NCI-H146 (cell line): ENCODE measurements around the gene UBE2S.
"Not testable (repeated sequence)": the region's sequence is repeated elsewhere in the genome, so short reads cannot be mapped to it uniquely, and the experiment has no call there.

Source experiments
- DNase-seq: peaks from one replicate; lab custom pipeline; 2025; lab: John Stamatoyannopoulos, UW

The UBE2S gene

DNA sequence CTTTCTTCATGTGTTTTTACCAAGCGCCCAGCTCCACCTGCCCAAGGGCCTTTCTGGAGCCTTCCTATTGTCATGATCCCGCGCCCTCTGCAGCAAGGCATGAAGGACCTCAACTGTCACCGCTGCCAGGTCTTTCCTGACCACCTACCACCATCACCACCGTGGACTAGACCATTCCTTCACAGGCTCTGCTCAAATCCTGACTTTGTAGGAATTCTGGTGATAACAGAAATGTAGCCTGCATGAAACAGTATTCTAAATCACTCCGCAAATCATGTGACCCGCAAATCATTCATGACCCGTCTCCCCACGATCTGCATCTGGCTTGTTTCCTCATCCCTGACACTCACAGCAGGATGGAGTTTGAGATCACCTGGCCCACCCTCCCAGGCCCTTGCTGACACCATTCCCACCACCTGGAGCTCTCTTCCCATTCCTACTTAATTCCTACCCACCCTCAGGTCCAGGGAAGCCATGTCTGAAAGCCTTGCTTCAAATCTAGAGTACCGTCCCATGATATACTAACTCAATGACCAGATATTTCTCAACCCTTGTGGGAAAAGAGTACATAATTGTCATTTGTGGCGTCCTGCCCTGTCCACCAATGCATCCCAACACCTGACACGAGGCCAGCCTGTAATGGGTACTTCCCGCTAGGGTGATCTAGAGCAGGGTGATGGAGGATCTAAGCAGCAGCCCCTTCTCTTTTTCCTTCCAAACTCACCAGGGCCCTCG lies 1.3 kb downstream of the UBE2S start:
- DNase-seq, result no peak

DNA sequence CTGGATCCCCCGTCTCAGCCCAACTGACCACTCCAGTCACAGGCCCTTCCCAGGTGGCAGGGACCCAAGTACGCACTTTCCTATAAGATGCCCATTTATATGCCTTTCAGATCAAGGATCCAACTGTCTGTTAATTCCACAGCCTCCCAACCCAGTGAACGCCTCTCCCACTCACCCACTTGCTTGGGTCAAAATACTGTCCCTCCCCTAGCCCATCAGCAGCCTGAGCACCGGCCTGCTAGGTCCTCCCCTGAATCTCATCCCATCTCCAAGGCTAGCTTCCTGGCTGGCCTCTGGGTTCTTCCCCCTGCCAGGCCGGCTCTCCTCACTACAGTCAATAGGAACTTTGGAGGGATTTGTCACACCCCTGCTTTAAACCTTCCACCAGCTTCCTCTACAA lies 1.9 kb downstream of the UBE2S start:
- DNase-seq, result no peak

DNA sequence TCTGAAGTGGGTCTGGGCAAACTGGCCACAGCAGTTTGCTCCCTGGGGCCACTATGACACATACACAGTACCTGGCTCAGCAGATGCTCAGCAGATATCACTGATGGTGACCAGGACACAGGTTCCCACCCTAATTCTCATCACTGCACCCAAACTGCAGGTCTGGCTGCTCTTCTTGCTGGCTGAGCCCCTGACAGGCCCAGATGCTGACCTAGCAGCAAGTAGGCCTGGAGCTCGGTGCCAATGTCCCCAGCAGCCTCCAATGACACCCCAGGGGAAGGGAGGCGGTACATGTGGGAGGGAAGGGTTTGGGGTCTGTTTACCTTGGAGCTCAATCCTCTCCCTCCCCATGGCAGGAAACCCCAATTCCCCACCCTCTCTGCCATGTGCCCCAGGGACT lies 5.1 kb downstream of the UBE2S start:
- DNase-seq, result no peak

DNA sequence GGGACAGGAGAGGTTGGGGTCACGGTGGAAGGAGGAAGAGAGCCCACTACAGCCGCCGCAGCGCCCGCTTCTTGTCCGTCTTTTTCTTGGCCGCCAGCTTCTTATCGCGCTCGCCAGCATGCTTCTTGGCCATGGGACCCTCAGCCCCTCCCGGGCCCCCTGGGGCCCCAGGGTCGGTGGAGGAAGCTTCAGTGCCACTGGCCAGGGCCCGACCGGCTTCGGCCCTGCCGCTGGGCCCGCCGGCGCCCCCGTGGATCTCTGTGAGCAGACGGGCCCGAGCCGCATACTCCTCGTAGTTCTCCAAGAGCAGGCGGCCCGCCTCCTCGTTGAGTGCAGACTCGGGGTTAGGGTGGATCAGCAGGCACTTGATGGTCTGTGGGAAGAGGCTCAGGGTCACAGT lies 6.2 kb downstream of the UBE2S start:
- DNase-seq, result not testable (repeated sequence)

DNA sequence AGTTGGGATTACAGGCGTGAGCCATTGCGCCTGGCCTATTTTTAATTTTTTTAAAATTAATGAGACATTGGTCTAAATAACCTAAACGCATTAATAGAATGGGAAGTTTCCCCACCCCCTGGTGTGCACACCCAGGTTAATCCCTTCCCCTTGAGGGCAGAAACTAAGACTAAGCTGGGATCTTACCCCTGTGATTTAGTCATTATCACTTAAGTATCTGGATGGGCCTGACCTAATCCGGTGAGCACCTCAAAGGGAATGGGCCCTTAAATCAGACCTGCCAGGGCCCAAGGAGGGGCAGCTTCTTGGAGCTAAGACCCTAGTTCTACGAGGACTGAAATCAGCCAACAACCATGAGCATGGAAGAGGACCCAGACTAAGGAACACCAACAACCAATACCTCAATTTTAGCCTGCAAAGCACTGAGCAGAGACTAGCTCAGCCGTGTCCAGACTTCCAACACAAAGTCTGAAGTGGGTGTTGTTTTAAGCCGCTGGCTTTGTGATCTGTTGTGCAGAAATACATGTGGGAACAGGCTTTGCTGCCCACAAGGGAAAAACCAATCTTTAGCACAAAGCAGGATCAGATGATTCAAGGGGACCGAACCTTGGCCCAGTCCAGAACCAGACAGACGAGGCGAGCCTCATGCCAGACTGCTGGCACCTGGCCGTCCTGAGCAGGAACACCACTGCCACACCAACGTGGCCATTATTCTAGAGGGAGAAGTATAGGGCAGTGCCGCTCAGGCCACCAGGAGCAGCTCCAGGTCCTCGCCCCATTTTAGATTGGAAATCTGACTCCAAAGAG lies 7.1 kb downstream of the UBE2S start:
- no peak for DNase-seq

DNA sequence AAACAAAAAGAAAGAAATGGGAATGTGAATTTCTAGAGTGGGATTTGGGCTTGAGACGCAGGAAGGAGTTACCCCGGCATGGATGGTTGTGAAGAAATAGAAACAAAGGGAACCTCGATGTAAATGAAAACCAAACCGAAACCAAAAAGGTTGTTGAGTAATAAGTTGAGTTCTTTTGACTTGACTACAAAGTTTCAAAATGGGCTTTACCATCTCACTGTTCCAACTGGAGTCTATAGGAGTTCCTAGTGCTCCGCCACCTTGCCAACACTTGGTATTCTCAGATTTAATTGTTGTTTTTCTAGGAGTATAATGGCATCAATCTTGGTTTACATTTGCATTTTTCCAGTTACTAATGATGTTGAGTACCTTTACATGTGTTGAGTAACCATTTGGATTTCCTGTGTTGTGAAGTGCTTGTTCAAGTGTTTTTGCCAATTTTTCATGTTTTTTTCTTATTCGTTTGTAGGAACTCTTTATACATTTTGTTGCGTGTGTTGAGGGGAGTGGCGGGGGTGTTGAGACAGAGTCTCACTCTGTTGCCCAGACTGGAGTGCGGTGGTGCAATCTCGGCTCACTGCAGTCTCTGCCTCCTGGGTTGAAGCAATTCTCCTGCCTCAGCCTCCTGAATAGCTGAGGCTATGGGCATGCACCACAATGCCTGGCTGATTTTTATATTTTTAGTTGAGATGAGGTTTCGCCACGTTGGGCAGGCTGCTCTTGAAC lies 9.2 kb downstream of the UBE2S start:
- DNase-seq, result no peak

DNA sequence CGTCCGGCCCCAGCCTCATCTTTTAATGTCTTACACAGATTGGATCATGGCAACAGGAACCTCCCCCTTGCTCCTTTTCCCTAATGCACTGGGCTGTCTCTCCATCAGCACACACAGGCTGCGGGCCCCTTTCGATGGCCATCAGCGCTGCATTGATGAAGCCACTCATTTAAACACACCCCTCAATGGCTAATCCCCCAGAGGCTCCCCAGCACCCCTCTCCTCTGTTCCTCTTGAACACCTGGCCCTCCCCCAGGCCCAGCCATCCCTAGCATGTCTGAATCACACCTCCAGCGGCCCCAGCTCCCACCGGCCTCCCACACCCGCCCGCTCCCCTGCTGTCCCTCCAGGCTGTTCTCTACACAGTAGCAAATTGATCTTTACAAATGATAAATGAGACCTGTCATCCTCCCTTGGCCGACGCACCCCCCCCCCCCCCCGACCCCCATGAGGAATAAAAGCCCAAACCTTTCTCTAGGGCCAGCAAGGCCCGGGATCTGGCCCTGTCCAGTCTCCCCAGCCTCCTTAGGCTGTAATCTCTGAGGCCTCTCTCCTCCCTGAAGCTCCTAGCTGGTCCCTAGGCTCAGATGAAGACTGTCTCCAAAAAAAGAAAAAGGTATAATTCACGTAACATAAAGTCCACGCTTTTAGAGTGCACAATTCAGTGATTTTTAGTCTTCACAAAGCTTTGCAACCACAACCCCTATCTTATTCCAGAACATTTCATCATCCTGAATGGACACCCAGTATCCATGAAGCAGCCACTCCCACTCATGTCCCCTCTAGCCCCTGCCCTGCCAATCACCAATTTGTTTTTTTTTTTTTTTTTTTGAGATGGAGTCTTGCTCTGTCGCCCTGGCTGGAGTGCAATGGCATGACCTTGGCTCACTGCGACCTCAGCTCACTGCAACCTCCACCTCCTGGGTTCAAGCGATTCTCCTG lies 14.5 kb downstream of the UBE2S start:
- DNase-seq, result no peak

DNA sequence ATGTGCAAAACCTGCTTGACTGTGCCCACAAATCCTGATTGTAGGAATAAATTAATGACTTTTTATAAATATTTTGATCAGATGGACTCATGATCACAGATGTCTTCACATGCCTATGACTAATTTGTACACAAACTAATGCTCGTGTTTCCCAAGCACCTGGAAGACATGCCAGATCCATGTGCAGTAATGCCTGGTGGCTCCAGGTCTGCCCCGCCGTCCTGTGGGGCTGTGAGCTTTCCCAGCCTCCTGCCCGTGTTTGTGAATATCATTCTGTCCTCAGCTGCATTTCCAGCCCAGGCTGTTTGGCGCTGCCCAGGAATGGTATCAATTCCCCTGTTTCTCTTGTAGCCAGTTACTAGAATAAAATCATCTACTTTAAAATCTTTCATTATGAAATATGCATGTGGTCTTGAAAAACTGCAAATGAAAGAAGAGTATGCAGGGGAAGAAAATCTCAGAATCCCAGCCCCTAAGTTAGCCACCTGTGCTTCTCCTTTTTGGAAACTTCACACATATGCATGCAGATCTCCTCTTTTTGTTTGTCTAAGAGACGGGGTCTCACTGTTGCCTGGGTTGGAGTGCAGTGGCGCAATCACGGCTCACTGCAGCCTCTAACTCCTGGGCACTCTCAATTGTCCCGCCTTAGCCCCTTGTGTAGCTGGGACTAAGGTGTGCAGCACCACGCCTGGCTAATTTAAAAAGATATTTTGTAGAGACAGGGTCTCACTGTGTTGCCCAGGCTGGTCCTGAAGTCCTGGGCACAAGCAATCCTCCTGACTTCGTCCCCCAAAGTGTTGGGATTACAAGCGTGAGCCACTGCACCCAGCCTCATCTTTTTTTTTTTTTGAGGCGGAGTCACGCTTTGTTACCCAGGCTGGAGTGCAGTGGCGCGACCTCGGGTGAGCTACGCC lies 15.6 kb downstream of the UBE2S start:
- DNase-seq, result no peak

DNA sequence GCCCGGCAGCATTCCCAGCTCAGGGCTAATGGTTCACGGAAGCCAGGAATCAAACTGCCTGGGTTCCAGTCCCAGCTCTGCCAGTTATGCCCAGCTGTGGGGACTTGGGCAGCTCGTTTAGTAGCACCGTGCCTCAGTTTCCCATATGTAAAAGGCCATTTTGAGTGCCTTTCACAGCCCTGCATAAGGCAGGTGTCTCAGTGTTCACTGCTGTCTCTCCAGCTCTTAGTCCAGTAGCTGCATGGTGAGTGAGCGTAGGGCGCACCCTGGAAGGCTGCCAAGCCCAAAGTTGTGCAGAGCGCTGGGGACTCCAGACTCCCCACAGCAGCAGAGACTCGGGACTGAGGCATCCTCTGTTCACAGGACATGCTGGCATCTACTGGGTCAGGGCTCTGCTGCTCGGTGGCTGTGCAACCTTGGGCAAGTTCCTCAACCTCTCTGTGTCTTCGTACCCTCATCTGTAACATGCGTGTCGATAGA lies 16.4 kb downstream of the UBE2S start:
- no peak for DNase-seq

DNA sequence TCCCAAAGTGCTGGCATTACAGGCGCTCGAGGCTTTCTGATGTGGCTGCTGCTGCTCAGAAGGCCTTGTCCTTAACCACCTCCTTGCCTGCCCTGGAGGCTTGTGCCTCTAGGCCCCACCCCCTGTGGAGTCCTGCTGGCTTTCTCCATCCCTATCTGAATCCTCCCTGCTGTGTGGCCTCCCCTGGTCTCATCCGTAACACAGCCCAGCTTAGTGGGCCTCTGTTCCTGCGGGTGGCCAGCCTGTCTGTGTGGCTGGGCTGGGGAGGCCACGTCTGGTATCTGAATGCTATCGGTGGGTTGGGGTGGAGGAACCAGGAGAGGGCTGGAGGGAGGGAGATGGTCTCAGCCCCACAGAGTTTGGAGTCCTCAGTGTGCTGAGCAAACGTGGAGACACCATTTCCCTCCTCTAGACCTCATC lies 17.1 kb downstream of the UBE2S start:
- DNase-seq, result peak; percentile 81

DNA sequence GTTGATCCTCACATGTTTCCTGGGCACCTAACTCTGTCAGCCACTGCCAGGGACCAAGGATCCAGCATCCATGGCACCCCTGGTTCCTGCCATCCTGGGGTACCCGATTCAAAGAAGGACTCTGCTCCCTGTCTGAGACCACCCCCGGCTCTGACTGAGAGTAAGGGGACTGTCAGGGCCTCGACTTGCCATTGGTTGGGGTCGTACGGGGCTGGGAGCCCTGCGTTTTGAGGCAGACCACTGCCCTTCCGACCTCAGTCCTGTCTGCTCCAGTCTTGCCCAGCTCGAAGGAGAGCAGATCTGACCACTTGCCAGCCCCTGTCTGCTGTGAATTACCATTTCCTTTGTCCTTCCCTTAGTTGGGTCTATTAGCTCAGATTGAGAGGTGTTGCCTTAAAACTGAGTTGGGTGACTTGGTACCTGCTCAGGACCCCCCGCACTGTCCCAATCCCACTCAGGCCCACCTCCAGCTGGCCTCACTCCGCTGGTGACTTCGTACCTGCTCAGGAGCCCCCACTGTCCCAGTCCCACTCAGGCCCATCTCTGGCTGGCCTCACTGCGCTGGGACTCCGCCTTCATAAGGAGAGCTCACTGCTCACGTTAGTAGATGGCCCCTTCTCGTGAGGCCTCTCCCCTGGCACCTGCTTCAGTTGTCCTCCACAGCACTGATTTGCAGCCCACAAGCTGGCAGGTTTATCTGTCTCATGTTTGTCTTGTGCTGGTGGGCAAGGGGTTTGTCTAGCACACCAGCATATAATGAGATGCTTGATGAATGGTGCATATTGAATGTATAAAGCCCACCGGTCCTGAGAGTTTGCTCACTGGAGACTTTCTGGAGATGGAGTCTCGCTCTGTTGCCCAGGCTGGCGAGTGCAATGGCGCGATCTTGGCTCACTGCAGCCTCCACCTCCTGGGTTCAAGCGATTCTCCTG lies 17.9 kb downstream of the UBE2S start:
- DNase-seq, result no peak

DNA sequence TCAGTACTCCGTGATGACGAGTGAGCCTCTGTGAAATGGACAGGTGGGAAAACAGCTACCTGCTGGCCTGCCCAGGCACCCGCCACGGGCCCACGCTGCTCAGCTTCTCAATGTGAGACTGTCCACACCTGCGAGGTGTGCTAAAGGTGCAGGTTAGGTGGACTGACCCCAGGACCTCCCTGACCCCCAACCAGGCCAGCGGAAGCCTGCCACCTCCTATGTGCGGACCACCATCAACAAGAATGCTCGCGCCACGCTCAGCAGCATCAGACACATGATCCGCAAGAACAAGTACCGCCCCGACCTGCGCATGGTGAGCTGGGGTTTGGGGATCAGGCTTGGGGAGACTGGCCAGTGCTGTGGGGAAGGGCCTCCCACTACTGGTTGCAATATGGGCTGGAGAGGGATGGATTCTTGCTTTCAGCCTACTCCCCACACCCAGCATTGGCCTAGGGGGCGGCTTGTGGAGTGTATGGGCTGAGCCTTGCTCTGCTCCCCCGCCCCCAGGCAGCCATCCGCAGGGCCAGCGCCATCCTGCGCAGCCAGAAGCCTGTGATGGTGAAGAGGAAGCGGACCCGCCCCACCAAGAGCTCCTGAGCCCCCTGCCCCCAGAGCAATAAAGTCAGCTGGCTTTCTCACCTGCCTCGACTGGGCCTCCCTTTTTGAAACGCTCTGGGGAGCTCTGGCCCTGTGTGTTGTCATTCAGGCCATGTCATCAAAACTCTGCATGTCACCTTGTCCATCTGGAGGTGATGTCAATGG lies 19.7 kb downstream of the UBE2S start:
- no peak for DNase-seq

DNA sequence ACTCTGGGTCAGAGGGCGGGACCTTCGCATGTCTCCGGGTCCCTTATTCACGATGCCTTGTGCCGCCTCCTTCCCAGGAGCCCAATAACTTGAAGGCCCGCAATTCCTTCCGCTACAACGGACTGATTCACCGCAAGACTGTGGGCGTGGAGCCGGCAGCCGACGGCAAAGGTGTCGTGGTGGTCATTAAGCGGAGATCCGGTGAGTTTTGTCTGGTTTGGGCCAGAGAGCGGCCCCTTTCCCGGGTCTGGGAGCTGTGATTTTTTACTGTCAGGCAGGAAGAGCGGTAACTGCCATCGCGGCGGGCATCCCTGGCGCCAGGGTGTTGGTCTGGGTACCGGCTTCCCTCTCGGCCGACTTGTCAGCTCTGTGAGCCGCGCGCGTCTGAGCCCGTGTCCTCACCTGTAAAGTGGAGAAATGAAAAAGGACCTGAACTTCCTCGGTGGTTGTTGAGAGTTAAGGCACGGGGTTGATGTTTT lies 21.1 kb downstream of the UBE2S start:
- no peak for DNase-seq

DNA sequence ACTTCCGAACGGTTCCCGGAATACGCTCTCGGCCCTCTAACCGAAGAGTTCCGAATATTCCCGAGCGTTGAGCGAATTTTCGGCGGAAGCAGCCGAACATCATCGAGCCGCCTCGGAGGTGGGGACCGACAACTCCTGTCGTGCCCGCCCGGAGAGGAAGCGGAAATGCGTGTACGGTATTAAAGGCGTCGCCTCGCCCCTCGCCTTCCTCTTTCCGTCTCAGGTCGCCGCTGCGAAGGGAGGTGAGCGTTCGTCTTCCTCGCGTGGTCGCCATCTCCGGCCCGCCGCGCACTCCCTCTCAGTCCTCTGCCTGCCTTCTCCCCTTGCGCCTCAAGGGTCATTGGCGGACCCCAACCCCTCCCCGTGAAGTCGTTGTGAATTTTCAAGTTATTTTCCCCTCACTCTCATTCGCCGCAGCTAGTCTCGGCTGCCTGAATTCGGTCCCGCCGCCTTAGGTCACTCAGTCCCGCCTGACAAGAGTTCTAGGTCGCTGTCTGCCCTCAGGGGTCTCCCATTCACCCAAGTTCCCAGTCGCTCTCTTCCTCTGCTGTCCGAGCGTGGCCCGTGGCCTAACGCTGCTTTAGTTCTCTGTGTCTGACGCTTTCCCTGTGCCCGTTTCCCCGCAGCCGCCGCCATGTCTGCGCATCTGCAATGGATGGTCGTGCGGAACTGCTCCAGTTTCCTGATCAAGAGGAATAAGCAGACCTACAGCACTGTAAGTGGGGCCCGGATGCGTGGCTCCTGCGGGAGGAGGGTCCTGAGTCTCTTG lies 21.7 kb downstream of the UBE2S start, which contains the start of gene RPL28:
TSS of gene RPL28 (plus strand) at position 209 of the 769 bp plus-strand sequence. CDS start at position 635, 426 bp downstream.
- peak; percentile 99 for DNase-seq

DNA sequence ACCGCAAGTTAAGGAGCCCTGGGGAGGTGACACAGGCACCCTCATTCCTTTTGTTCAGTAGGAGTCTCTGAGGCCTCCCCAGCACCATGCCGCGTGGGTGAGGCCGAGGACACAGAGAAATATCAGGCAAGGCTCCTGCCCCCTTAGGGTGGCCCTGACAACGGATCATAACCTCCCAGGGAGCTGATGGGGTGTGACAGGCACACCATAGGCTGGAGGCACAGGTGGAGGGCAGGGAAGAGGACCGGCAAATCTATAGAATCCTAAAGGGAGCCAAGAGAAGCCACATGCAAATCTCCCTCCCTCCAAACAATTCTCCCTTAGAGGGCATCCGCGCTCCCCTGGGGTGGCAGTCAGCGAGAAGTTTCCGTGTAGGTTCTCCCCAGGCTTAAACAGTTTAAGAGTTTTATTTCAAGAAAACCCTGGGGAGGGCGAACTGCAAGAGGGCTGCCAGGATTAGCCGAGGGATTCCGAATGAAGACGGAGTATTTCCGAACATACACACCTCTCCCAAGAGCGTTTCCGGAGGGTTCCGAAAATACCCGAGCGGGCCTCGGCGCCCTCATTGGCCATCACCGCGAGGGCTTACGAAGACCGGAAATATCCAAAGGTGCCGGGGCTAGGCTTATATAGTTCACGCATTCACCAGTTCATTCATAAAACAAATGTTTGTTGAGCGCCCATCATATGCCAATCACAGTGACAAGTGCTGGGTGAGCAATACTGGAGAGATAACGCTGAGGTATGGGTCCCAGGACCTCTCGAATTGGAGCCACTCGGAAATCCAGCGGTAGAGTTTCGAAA lies 22.5 kb downstream of the UBE2S start:
- peak; percentile 96 for DNase-seq

DNA sequence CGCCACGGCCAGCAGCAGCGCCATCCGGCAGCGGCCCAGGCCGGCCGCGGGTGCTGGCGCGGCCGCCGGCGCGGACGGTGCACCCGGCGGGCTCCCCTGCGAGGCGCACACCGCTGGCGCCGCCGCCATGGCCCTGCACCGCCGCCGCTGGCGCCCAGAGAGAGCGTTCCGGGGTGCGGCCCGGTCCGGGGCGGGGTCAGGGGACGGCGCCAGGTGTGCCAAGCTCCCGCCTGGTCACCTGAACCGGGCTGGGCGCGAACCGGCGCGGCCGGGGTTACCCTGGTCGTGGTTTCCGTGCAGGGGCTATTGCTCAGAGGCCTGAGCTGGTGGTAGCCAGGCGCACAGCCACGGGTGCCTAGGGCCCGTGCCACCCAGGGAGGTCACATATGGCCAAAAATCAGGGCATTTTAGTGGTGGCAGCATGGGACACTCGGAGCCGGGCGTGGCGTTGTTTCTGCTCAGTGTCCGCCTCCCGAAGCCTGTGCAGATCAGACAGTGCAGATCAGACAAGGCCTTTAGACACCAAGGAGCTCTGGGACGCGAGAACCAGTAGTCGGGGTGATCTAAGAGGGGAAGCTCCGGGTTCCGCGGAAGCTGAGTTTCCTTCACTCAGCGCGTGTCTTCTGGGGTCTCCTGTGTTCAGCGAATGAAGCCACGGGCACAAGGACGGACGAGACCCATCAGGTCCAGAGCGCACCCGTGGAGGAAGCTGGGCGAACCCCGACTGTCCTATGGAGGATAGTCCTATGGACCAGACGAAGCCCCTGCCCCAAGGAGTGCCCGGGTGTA lies 23.3 kb downstream of the UBE2S start, which contains the start of gene TMEM238:
TSS of gene TMEM238 (minus strand) at position 162 of the 789 bp plus-strand sequence. CDS start at position 129, 33 bp downstream.
- DNase-seq, result peak; percentile 79
